Kidney (tissue), 14 donors: ENCODE measurements around the gene MST1. TPM values are rescaled to one million over a fixed set of nuclear protein-coding genes. Genes with fewer than 3 reads are reported as not detected.

Source experiments
- DNase-seq, 5 donors: peaks; one replicate each; pipeline ENCODE4 v3.0.0-alpha.2; 2013 to 2020
- FAIRE-seq: peaks from 2 replicates; lab custom pipeline; 2012; peaks lifted over from hg19 to GRCh38; lab: Jason Lieb, UNC
- H3K27ac ChIP-seq, 2 donors: one replicate each; pipeline ENCODE4 v1.7.0; 2013; ENCODE audit warnings: low read depth in 2 of 2, low read length in 2 of 2, inconsistent platforms in 1 of 2
- H3K27me3 ChIP-seq: one replicate; pipeline ENCODE4 v1.7.1; 2013; ENCODE audit warnings: low read length, inconsistent platforms; ENCODE audit not compliant: control insufficient read depth, insufficient read depth
- H3K36me3 ChIP-seq, 3 donors: one replicate each; pipeline versions ENCODE4 v1.7.0 to v1.7.1; 2013; ENCODE audit warnings: low read length in 3 of 3, control low read depth in 1 of 3, inconsistent platforms in 1 of 3; ENCODE audit not compliant: insufficient read depth in 3 of 3, control insufficient read depth in 2 of 3
- H3K4me1 ChIP-seq, 3 donors: one replicate each; pipeline versions ENCODE4 v1.7.0 to v1.7.1; 2013; ENCODE audit warnings: low read length in 3 of 3, inconsistent platforms in 1 of 3, low read depth in 1 of 3; ENCODE audit not compliant: control insufficient read depth in 2 of 3, insufficient read depth in 2 of 3
- H3K4me3 ChIP-seq, 3 donors: one replicate each; pipeline versions ENCODE4 v1.7.0 to v1.8.1; 2013; ENCODE audit warnings: low read length in 3 of 3, control low read depth in 1 of 3, inconsistent platforms in 1 of 3
- H3K9ac ChIP-seq, 3 donors: one replicate each; pipeline versions ENCODE4 v1.7.0 to v1.7.1; 2013; ENCODE audit warnings: low read length in 3 of 3, control low read depth in 1 of 3, inconsistent platforms in 1 of 3
- H3K9me3 ChIP-seq, 3 donors: one replicate each; pipeline versions ENCODE4 v1.7.0 to v1.7.1; 2013; ENCODE audit warnings: low read length in 3 of 3, control low read depth in 1 of 3, inconsistent platforms in 1 of 3; ENCODE audit not compliant: control insufficient read depth in 2 of 3, insufficient read depth in 1 of 3
- intact Hi-C: fragments of 100-400 bp; cut with DNase I; formaldehyde crosslinking; loops from one replicate; pipeline ENCODE4 v1.11.1; 2022
- polyA plus RNA-seq: library from polyadenylated mRNA; stranded (reverse); fragments of 350-450 nt; fragmentation: Illumina TruSeq; extraction: RNeasy Lipid Tissue Mini Kit (QIAGEN cat#74804); gene quantifications from one replicate; pipeline ENCODE4 v1.2.3, GENCODE V29; 2014; ENCODE audit warnings: low read depth, low replicate concordance; ENCODE audit not compliant: insufficient read depth
- total RNA-seq: library from RNA; stranded (reverse); fragmentation: NEBNext Ultra II Directional; extraction: Animal tissue kit (Norgen Biotek cat#: 25700); gene quantifications from one replicate; pipeline ENCODE4 v1.2.1, GENCODE V29; 2021
- TF ChIP-seq, protein P1 (sequence below): IDR thresholded peaks from 3 replicates; pipeline ENCODE4 v1.5.1; 2012; ENCODE audit warnings: mild to moderate bottlenecking, moderate library complexity, borderline replicate concordance; ENCODE audit not compliant: insufficient read depth; ENCODE audit errors: extremely low read depth
- donor health status: control.
- donor health status: control.
- donor health status: control.
- donor health status: control.
- donor health status: control.
- donor health status: DM: yes; HTN: yes; CAD: no.
- donor health status: Normal renal cell carcinoma (clear cell type).

The MST1 gene
- total and polyA plus RNA-seq, 2 donors from 2014 or later = 77.3 to 152 TPM

DNA sequence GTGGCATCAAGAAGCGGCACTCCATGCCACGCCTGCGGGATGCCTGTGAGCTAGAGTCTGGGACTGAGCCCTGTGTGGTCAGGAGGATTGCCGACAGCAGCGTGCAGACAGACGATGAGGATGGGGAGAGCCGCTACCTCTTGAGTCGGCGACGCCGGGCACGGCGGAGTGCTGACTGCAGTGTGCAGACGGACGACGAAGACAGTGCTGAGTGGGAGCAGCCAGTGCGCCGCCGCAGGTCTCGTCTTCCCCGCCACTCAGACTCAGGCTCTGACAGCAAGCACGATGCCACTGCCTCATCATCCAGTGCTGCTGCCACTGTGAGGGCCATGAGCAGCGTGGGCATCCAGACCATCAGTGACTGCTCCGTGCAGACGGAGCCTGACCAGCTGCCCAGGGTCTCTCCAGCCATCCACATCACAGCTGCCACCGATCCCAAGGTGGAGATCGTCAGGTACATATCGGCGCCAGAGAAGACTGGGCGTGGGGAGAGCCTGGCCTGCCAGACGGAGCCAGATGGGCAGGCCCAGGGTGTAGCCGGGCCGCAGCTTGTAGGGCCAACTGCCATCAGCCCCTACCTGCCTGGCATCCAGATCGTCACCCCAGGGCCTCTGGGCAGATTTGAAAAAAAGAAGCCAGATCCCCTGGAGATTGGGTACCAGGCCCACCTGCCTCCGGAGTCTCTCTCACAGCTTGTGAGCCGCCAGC is 31.9 kb downstream of the MST1 start:
- Histone ChIP-seq H3K4me1 (no peaks in the 10 kb centered on the region), H3K27me3 (no peaks in the 10 kb centered on the region), H3K9me3 (no peaks in the 10 kb centered on the region), H3K9ac (no peak overlapping the region), H3K4me3 (no peak overlapping the region), H3K27ac (no peak overlapping the region), H3K36me3 (no peaks in the 10 kb centered on the region)
- FAIRE-seq = no peak
- TF ChIP-seq, protein P1, sequence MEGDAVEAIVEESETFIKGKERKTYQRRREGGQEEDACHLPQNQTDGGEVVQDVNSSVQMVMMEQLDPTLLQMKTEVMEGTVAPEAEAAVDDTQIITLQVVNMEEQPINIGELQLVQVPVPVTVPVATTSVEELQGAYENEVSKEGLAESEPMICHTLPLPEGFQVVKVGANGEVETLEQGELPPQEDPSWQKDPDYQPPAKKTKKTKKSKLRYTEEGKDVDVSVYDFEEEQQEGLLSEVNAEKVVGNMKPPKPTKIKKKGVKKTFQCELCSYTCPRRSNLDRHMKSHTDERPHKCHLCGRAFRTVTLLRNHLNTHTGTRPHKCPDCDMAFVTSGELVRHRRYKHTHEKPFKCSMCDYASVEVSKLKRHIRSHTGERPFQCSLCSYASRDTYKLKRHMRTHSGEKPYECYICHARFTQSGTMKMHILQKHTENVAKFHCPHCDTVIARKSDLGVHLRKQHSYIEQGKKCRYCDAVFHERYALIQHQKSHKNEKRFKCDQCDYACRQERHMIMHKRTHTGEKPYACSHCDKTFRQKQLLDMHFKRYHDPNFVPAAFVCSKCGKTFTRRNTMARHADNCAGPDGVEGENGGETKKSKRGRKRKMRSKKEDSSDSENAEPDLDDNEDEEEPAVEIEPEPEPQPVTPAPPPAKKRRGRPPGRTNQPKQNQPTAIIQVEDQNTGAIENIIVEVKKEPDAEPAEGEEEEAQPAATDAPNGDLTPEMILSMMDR = no peak
- intact Hi-C loops = no loop called here
- DNase-seq = no peak

DNA sequence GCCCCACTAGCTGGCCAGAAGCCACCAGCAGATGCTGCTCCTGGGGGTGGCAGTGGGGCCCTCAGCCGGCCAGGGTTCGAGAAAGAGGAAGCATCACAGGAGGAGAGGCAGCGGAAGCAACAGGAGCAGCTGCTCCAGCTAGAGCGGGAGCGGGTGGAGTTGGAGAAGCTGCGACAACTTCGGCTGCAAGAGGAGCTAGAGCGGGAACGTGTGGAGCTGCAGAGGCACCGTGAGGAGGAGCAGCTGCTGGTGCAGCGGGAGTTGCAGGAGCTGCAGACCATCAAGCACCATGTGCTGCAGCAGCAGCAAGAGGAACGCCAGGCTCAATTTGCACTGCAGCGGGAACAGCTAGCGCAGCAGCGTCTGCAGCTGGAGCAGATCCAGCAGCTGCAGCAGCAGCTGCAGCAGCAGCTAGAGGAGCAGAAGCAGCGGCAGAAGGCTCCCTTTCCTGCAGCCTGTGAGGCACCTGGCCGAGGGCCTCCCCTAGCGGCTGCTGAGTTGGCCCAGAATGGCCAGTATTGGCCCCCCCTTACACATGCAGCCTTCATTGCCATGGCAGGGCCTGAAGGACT is 32.6 kb downstream of the MST1 start:
- Histone ChIP-seq H3K9me3 (no peaks in the 10 kb centered on the region), H3K4me3 (no peak overlapping the region), H3K27me3 (no peaks in the 10 kb centered on the region), H3K4me1 (no peaks in the 10 kb centered on the region), H3K27ac (no peak overlapping the region), H3K36me3 (no peaks in the 10 kb centered on the region), H3K9ac (no peak overlapping the region)
- intact Hi-C loops = no loop called here
- FAIRE-seq (no peak), DNase-seq (no peak)
- TF ChIP-seq, protein P1 = no peak

DNA sequence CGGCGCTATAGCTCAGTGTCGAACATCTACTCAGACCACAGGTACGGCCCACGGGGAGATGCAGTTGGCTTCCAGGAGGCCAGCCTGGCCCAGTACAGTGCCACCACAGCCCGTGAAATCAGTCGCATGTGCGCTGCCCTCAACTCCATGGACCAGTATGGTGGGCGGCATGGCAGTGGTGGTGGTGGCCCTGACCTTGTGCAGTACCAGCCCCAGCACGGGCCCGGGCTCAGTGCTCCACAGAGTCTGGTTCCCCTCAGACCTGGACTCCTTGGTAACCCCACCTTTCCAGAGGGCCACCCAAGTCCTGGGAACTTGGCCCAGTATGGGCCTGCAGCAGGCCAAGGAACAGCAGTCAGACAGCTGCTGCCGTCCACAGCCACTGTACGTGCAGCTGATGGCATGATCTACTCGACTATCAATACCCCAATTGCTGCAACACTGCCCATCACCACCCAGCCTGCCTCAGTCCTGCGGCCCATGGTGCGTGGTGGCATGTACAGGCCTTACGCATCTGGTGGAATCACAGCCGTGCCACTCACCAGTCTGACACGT is 33.5 kb downstream of the MST1 start:
- Histone ChIP-seq H3K36me3 (no peaks in the 10 kb centered on the region), H3K4me1 (no peaks in the 10 kb centered on the region), H3K27me3 (no peaks in the 10 kb centered on the region), H3K9me3 (no peaks in the 10 kb centered on the region), H3K27ac (no peak overlapping the region), H3K9ac (no peak overlapping the region), H3K4me3 (no peak overlapping the region)
- intact Hi-C loops = no loop called here
- TF ChIP-seq, protein P1 = no peak
- FAIRE-seq (no peak), DNase-seq (no peak)
